OCI-M2 (cell line): ENCODE results near the gene SLC26A4.

ENCODE experiments used
- DNase-seq: peaks from one replicate; lab custom pipeline; 2025; ENCODE audit not compliant: unreplicated experiment; lab: John Stamatoyannopoulos, UW

The SLC26A4 gene

GRCh38 chr7:107694386-107694785 is 33.8 kb downstream of the SLC26A4 start:
- DNase-seq = no peak

- no peak for DNase-seq
Measured at GRCh38 chr7:107696330-107696946, 35.8 kb downstream of the SLC26A4 start.

GRCh38 chr7:107697321-107698049 is 36.9 kb downstream of the SLC26A4 start:
- no peak for DNase-seq

- no peak for DNase-seq
Measured at GRCh38 chr7:107700570-107700969, 39.9 kb downstream of the SLC26A4 start.

GRCh38 chr7:107701191-107701590 is 40.6 kb downstream of the SLC26A4 start:
- DNase-seq = no peak

- no peak for DNase-seq
Measured at GRCh38 chr7:107703219-107703618, 42.6 kb downstream of the SLC26A4 start.

GRCh38 chr7:107703872-107704271 is 43.2 kb downstream of the SLC26A4 start:
- no peak for DNase-seq

- DNase-seq = no peak
Measured at GRCh38 chr7:107708956-107709355, 48.3 kb downstream of the SLC26A4 start.

GRCh38 chr7:107711301-107711700 is 50.7 kb downstream of the SLC26A4 start:
- no peak for DNase-seq

- DNase-seq = no peak
Measured at GRCh38 chr7:107712025-107712424, 51.4 kb downstream of the SLC26A4 start.

- DNase-seq = no peak
Measured at GRCh38 chr7:107712896-107713295, 52.3 kb downstream of the SLC26A4 start.

- DNase-seq = no peak
Measured at GRCh38 chr7:107715531-107715930, 54.9 kb downstream of the SLC26A4 start.

GRCh38 chr7:107718456-107719193 is 58.0 kb downstream of the SLC26A4 start:
- DNase-seq = no peak

- DNase-seq = no peak
Measured at GRCh38 chr7:107721286-107721685, 60.7 kb downstream of the SLC26A4 start.

GRCh38 chr7:107723255-107723654 is 62.6 kb downstream of the SLC26A4 start:
- no peak for DNase-seq

- no peak for DNase-seq
Measured at GRCh38 chr7:107725138-107725740, 64.6 kb downstream of the SLC26A4 start.

- DNase-seq = no peak
Measured at GRCh38 chr7:107726356-107727130, 65.9 kb downstream of the SLC26A4 start.

GRCh38 chr7:107728276-107728675 is 67.6 kb downstream of the SLC26A4 start:
- DNase-seq = no peak

- peak; percentile 63 for DNase-seq
Measured at GRCh38 chr7:107742678-107743566, 82.3 kb downstream of the SLC26A4 start.
